ENCODE data around the gene CSNK1A1.
"Not testable (repeated sequence)": the region's sequence is repeated elsewhere in the genome, so short reads cannot be mapped to it uniquely, and the experiment has no call there.

The CSNK1A1 gene

GRCh38 chr5:149487672-149488071, 63.6 kb downstream of the CSNK1A1 start:
- no peak for FAIRE-seq

- FAIRE-seq: no peak
Measured at GRCh38 chr5:149486726-149487635, 64.3 kb downstream of the CSNK1A1 start.

GRCh38 chr5:149485655-149486615, 65.3 kb downstream of the CSNK1A1 start:
- no peak for FAIRE-seq

- no peak for FAIRE-seq
Measured at GRCh38 chr5:149481485-149481884, 69.8 kb downstream of the CSNK1A1 start.

GRCh38 chr5:149478761-149479160, 72.5 kb downstream of the CSNK1A1 start:
- FAIRE-seq: no peak

- no peak for FAIRE-seq
Measured at GRCh38 chr5:149475777-149476176, 75.5 kb downstream of the CSNK1A1 start.

GRCh38 chr5:149474198-149474597, 77.0 kb downstream of the CSNK1A1 start:
- no peak for FAIRE-seq

GRCh38 chr5:149473441-149473840, 77.8 kb downstream of the CSNK1A1 start:
- FAIRE-seq: no peak

GRCh38 chr5:149472399-149472798, 78.8 kb downstream of the CSNK1A1 start:
- no peak for FAIRE-seq

GRCh38 chr5:149471406-149472183, 79.6 kb downstream of the CSNK1A1 start:
- no peak for FAIRE-seq

- no peak for FAIRE-seq
Measured at GRCh38 chr5:149470942-149471341, 80.3 kb downstream of the CSNK1A1 start.

GRCh38 chr5:149466457-149466972, 84.7 kb downstream of the CSNK1A1 start:
- no peak for FAIRE-seq

GRCh38 chr5:149464796-149465489, 86.3 kb downstream of the CSNK1A1 start:
- FAIRE-seq: no peak

- FAIRE-seq: not testable (repeated sequence)
Measured at GRCh38 chr5:149461907-149462306, 89.3 kb downstream of the CSNK1A1 start.

- no peak for FAIRE-seq
Measured at GRCh38 chr5:149459891-149460290, 91.3 kb downstream of the CSNK1A1 start.

GRCh38 chr5:149457393-149457763, 93.9 kb downstream of the CSNK1A1 start:
- FAIRE-seq: no peak

- no peak for FAIRE-seq
Measured at GRCh38 chr5:149456597-149457392, 94.4 kb downstream of the CSNK1A1 start.

GRCh38 chr5:149455889-149456409, 95.3 kb downstream of the CSNK1A1 start:
- FAIRE-seq: no peak

GRCh38 chr5:149453618-149454415, 97.4 kb downstream of the CSNK1A1 start:
- no peak for FAIRE-seq
